Mesenchymal stem cell (in vitro differentiated cells and primary cell): Measurements from ENCODE around the gene GK. TPM values are rescaled to one million over a fixed set of nuclear protein-coding genes. Genes with fewer than 3 reads are reported as not detected.

Source experiments
- small RNA-seq: library from polyadenylated mRNA; stranded (forward); fragments of <200 nt; extraction: miRNeasy Mini kit (QIAGEN cat#:217004); gene quantifications from one replicate; pipeline ENCODE3, GENCODE V24; 2013; ENCODE audit warnings: low read depth

Gene GK

Small RNA genes within 50 kb of the gene (small RNA-seq; reads per million reads assigned to genes)
- not detected for gene CKS1BP6
